HL-60 (cell line): ENCODE measurements around the gene KIRREL1.

Experiments
- DNase-seq, 2 experiments: peaks; one replicate each; pipeline ENCODE4 v3.0.0-alpha.2; 2010 to 2020; ENCODE audit warnings: low read depth in 1 of 2, low spot score in 1 of 2
- H3K27ac ChIP-seq: fragments of 250-450 bp; sonication (Bioruptor Pico); replicated peaks from 2 replicates; pipeline ENCODE4 v1.5.1; 2020; ENCODE audit warnings: mild to moderate bottlenecking, moderate library complexity
- H3K27me3 ChIP-seq: fragments of 250-450 bp; sonication (Bioruptor Pico); 2 replicates; pipeline ENCODE4 v1.5.1; 2021; ENCODE audit warnings: mild to moderate bottlenecking, moderate library complexity; ENCODE audit not compliant: insufficient read depth, poor library complexity, severe bottlenecking
- H3K4me3 ChIP-seq: replicated peaks from 2 replicates; pipeline ENCODE4 v1.5.1; 2011; ENCODE audit warnings: mild to moderate bottlenecking, control low read depth, low read length; ENCODE audit not compliant: insufficient read depth
- CTCF ChIP-seq: IDR thresholded peaks from one replicate; pipeline ENCODE4 v1.5.1; 2011; ENCODE audit warnings: low read length, control low read depth, inconsistent platforms; ENCODE audit not compliant: insufficient read depth
- GABPA ChIP-seq: IDR thresholded peaks from 2 replicates; pipeline ENCODE4 v1.6.1; 2012; ENCODE audit warnings: low read depth
- POLR2AphosphoS5 ChIP-seq: IDR thresholded peaks from 2 replicates; pipeline ENCODE4 v1.6.1; 2012; ENCODE audit warnings: low read depth
- REST ChIP-seq: IDR thresholded peaks from 2 replicates; pipeline ENCODE4 v1.6.1; 2012; ENCODE audit warnings: low read depth; ENCODE audit not compliant: insufficient replicate concordance
- SPI1 ChIP-seq: IDR thresholded peaks from 2 replicates; pipeline ENCODE4 v1.6.1; 2012; ENCODE audit warnings: low read depth, mild to moderate bottlenecking, borderline replicate concordance

Gene KIRREL1

GRCh38 chr1:157968508-157968907 is 24.9 kb upstream of the KIRREL1 start:
- Histone ChIP-seq H3K27me3 (no peaks in the 10 kb centered on the region), H3K27ac (no peak overlapping the region), H3K4me3 (no peak overlapping the region)
- DNase-seq, result no peak
- TF ChIP-seq SPI1, result no peak
- TF ChIP-seq POLR2AphosphoS5, result no peak

GRCh38 chr1:157968946-157969345 is 24.5 kb upstream of the KIRREL1 start:
- no peak for DNase-seq
- H3K27me3 ChIP-seq, result no peaks in the 10 kb centered on the region
- no peak for TF ChIP-seq SPI1
- TF ChIP-seq GABPA, result no peak
- no peak for TF ChIP-seq CTCF
- TF ChIP-seq REST, result no peak
- TF ChIP-seq POLR2AphosphoS5, result no peak
- H3K27ac ChIP-seq, result no peak overlapping the region
- H3K4me3 ChIP-seq, result no peak overlapping the region

- H3K4me3 ChIP-seq, result no peak overlapping the region
- no peaks in the 10 kb centered on the region for H3K27me3 ChIP-seq
- no peak overlapping the region for H3K27ac ChIP-seq
- TF ChIP-seq GABPA (no peak), POLR2AphosphoS5 (no peak), CTCF (peak; percentile 77)
- no peak for DNase-seq
Measured at GRCh38 chr1:157969697-157970485, 23.6 kb upstream of the KIRREL1 start.

GRCh38 chr1:157971769-157972168 is 21.7 kb upstream of the KIRREL1 start:
- Histone ChIP-seq H3K27ac (no peak overlapping the region), H3K27me3 (no peaks in the 10 kb centered on the region), H3K4me3 (no peak overlapping the region)
- DNase-seq, result no peak
- no peak for TF ChIP-seq SPI1
- TF ChIP-seq CTCF, result no peak
- no peak for TF ChIP-seq GABPA
- TF ChIP-seq REST, result no peak
- TF ChIP-seq POLR2AphosphoS5, result no peak
